CD4-positive, alpha-beta T cell treated with Interleukin-6 for 4 hours (primary cell): ENCODE data around the gene CERT1.

Source experiments
- DNase-seq: peaks from one replicate; pipeline ENCODE4 v3.0.0-alpha.2; 2020; ENCODE audit warnings: mixed read lengths

Gene CERT1

DNA sequence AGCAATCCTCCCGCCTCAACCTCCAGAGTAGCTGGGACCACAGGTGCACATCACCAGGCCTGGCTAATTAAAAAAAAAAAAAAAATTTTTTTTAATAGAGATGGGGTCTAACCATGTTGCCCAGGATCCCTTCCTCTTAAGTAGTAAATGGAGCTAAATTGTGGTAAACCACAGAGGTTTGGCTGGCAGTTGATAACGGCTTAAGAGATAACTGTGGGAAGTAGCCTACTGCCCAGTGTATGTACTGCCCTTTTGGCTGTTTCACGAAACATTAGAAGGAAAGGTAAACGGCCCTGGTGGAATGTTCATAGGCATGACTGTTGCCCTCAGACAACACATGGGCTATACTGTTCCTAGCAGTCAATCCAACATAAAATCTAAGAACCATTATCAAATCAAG is 130.0 kb downstream of the CERT1 start:
- DNase-seq: no peak

DNA sequence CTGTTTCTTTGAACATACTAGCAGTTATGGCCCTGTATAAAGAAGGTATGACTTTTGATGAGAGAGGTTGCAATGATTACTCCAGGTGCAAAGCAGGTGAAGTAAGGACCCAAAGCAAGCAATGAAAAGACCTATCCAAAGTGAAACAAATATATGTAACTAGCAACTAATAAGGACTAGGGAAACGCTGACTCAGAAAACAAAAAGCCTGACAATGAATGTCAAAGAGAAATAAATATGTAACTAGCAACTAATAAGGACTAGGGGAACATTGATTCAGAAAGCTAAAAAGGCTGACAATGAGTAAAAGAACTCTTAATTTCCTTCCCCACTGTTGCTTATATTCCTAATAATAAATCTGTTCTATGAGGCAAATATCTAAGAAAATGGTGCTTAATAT is 131.3 kb downstream of the CERT1 start:
- DNase-seq: no peak

DNA sequence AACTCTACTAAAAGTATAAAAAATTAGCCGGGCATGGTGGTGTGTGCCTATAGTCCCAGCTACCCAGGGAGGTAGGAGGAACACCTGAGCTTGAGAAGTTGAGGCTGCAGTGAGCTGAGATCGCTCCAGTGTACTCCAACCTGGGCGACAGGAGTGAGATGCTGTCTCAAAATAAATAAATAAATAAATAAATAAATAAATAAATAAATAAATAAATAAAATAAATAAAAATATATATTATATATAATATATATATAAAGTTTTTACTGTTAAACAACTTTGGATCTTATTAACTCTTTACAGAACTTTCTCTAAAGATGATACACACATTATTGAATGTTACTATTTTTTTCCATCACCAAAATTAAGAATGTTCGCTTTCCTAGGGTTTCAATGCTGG is 136.0 kb downstream of the CERT1 start:
- DNase-seq: no peak

DNA sequence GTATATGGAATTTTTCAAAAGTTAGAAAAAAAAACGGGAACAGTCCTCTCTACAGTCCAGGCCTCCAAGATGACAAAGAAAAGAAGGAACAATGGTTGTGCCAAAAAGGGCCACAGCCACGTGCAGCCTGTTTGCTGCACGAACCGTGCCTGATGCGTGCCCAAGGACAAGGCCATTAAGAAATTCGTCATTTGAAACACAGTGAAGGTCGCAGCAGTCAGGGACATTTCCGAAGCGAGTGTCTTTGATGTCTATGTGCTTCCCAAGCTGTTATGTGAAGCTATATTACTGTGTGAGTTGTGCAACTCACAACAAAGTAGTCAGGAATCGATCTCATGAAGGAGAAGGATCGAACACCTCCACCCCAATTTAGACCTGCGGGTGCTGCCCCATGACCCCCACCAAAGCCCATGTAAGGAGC is 137.0 kb downstream of the CERT1 start:
- no peak for DNase-seq

DNA sequence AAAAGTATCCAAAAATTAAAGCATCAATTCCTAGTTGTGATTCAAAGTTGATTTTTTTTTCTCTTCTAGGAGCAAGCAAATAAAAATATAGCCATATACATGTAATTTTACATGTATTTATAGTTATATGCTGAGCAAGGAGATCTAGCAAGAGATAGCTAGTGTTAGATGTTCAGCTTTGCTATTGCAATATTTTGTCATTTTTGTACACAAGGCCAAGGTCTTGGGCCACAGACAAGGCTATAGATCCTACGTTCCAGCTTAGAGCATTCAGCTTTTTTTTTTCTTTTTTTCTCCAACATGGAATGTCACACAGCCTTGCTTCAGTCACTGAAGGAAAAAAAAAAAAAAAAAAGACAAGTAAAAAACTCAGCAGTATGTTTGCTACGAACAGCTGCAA is 137.6 kb downstream of the CERT1 start:
- DNase-seq: no peak

DNA sequence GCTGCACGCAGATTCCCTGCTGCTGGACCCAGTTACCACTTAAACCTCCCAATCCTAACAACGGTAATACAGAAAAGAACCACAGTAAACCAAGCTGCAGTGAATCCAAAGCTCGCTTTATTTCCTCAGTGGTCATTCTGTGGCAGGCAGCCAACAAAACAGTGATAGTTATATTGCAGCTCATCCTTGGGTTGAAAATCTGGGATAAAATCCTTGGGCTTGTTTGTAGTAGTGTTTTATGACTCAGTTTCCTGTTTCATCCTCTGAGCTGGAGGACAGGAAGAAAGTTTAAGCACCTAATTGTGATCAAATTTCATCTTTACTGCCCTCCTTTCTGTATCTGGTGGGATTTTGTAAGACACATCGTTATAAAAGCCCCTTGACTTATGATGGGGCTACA is 143.0 kb downstream of the CERT1 start:
- DNase-seq: no peak

DNA sequence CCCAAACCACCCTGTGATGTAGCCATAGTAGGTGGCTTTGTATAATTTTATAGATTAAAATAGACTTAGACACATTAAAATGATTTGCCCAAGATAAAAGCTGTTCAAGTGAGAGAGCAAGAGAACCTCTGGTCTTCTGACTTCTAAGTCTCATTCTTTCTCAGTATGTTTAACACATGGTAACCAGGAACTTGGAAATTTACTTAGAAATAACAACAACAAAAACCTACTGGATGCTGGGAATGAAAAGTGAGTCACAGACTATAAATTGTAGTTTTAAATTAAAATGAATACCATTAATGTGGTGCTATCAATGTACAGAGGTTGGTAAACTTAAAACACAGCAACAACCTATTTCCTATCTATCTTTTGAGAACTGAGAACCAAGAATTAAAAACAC is 144.0 kb downstream of the CERT1 start:
- no peak for DNase-seq

DNA sequence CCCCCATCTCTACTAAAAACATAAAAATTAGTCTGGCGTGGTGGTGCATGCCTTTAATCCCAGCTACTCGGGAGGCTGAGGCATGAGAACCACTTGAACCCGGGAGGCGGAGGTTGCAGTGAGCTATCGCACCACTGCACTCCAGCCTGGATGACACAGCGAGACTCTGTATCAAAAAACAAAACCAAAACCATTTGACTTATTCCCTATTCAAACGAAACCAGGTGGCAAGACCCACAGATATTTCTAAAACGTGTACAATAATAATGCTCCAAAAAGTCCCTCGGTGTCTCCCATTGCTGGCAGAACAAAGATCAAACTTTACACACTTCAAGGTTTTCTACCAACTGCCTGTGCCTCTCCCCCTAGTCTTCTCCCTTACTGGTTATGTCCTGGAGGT is 144.6 kb downstream of the CERT1 start:
- no peak for DNase-seq

DNA sequence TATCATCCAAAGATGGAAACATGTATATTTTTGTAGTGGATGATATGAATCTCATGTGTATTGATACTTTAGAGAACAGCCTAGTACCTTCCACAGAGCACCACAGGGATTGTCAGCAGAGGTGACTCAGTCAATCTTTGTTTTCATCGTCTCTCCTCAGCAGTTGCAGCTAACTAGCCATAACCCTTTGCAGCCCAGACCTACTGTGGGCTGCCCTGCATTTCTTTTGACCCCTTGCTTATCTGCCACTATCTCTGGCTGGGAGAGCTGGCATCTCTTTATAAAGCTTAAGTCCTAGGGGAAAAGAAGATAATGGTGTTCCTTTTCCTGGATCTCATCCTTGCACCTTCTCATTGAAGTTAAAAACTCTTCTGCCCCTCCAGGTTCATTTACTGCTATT is 145.7 kb downstream of the CERT1 start:
- no peak for DNase-seq

DNA sequence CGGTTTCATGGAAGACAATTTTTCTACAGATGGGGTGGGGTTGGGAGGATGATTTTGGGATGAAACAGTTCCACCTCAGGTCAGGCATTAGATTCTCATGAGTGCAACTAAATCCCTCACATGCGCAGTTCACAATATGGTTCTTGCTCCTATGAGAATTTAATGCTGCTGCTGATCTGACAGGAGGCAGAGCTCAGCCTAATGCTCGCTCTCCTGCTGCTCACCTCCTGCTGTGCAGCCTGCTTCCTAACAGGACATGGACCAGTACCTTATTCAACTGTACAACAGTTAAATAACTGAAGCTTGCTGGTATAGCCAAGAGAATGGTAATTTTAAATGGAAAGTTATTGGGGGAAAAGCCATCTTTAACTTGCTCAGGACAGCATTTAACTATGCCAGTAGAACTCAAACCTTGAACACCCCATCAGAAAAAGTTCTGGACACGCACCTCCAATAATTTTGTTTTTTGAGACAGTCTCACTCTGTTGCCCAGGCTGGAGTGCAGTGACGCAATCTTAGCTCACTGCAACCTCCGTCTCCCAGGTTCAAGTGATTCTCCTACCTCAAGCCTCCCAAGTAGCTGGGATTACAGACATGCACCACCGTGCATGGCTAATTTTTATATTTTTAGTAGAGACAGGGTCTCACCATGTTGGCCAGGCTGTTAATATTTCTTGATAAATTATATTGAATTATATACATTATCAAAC is 146.7 kb downstream of the CERT1 start:
- no peak for DNase-seq

DNA sequence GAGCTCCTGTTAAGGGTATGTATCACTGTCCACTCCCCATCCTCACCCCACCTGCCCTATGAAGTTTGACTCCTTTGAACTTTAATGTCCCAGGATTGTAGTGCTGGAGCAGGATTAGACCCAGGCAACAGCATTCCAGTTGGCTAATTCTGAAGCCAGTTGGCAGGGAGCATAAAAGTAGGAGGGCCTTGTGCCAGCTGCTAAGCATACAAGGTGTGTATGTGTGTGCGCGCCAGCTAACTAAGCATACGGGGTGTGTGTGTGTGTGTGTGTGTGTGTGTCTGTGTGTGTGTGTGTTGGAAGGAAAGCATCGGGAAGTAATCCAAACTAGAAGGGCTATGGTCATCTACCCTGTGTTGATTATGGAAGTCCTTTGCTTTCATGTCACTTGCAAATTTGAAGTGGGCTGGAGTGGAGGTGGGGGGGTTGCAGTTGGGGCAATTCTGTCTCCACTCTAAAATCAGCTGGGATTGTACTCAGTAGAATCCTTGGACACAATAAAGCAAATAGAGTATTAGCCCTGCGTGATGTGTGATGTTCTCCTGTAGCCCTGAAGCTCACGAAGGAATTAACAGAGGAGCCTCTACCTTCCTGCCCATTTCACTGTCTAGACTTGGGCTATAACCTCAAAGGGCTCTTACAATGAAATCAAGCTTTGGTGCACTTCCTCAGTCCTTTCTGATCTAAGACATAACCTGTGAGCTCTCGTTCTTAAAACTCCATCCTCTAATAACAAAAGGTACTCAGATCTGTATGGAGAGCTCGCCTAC is 147.5 kb downstream of the CERT1 start:
- no peak for DNase-seq

DNA sequence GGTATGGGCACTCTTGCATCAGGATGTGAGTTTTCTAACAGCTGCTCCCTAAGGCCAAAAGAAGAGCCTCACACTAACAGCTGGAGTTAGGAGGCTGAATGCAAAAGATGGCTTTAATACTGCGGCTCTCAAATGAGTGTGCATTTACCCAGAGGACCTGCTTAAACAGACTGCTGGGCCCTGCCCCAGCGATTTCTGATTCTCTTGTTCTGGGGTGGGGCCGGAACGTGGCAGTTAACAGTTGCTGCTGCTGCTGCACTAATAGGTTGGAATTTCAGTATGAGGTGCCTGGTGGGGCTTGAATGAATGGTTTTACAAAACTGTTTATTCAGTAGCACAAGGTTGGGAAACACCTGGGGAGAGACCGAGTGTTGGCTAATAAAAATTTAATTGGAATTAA is 148.3 kb downstream of the CERT1 start:
- DNase-seq: no peak

DNA sequence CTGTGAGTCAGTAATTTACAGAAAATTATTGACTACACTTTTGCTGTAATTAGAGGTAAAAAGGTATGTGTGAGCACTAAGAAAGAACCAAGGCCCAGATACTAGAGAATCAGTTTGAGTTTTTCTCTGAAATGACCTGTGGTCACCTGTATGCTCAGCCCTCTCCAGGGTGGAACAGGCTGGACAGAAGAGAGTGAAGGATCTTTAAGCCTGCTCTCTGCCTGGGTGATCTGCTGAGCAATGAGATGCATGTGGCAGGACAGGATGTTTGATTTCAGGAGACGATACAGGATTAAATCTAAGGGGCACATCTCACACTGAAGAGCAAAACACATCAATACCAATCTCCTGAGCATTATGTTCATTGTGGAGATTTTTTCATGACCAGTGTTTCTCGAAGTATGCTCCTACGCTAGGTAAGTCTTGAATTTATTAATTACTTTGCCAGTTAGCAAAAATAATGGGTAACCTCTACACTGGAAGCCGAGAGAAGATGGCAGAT is 148.9 kb downstream of the CERT1 start:
- no peak for DNase-seq

DNA sequence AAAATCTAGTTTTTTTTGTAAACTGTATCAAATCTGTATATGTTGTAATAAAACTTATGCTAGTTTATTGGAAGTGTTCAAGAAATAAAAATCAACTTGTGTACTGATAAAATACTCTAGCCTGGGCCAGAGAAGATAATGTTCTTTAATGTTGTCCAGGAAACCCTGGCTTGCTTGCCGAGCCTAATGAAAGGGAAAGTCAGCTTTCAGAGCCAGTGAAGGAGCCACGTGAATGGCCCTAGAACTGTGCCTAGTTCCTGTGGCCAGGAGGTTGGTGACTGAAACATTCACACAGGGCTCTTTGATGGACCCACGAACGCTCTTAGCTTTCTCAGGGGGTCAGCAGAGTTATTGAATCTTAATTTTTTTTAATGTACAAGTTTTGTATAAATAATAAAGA is 150.1 kb downstream of the CERT1 start:
- DNase-seq: no peak

DNA sequence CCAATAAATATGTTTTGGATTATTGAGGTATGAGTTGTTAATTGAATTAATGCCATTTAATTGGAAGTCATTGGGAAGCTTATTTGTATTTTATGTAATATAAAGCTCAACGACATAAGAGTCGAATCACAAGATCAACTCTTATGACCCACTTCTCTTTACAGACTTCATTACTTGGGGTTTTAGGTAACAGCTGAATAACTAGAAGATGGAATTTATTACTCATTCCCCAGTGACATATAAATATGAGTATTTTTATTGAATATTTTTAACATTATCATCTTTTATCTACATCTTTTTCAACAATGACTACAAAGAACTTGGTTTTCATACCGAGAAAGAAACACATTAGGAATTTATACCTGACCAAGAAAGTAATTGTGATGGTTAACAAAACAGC is 153.3 kb downstream of the CERT1 start:
- DNase-seq: no peak

DNA sequence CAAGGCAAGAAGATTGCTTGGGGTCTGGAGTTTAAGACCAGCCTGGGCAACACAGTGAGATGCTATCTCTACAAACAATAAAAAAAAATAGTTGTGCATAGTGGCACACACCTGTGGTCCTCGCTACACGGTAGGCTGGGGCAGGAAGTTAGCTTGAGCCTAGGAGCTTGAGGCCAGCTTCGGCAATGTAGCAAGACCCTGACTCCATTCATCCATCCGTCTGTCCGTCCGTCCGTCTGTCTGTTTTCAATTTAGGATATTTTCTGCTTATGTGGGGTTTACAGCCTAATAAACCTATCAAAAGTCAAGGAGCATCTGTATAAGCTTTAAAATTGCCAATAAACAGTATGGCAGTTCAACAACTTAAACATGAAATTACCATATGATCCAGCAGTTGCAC is 154.7 kb downstream of the CERT1 start:
- no peak for DNase-seq

DNA sequence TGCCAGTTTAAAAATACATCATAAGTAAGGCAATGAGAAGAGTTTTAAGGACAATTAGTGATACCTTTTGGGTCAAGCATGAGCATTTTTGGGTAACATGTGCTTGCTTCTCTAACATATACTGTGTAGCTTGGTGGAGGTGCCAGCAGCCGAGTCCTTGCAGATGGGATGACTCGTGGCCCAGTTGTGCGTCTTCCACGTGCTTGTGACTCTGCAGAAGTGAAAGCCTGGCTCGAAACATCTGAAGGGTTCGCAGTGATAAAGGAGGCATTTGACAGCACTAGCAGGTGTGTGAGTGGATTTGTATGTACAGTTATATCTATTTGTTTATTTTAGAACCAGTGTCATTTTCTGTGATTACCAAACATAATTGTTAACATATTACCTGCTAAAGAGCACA is 156.2 kb downstream of the CERT1 start:
- no peak for DNase-seq

DNA sequence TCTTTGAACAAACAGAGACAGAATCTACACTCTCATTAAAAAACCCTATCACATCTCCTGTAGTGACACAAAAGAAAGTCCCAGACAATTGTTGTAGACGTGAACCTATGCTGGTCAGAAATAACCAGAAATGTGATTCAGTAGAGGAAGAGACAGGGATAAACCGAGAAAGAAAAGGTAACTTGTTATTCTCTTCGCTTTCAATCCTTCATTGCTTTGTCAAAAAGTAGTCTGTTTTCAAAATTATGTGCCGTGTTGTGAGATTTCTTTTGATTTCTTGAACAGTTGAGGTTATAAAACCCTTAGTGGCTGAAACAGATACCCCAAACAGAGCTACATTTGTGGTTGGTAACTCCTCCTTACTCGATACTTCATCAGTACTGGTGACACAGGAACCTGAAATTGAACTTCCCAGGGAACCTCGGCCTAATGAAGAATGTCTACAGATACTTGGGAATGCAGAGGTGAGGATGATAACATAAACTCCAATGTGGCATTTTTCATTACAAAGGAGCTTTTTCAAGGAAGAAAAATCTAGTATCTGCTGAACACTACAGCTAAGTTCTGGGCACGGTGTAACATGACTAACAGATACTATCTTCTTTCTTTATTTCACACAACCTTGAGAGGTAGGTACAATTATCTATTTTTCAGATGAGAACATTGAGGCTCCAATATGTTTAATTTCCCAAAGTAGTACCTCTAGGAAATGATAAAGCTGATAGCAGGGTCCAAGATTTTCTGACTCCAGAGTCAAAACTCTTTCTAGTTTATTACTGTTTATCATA is 160.1 kb downstream of the CERT1 start:
- DNase-seq: no peak

DNA sequence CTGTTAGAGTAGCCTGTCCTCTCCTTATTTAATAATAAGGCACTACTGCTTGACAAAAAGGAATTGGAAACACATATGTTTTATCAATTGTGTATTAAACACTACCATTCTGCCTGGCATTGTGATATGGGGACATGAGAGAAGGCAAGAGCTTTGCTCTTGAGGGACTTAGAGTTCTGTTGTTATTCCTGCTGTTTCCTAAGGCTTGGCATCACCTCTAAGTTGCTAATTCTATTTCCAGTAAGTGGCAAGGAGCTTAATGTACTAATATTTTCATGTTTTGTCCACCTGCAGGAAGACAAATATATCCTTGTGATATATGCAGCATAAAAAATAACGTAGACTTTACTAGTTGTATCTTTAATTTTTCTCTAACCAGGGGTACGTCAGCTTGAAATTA is 161.8 kb downstream of the CERT1 start:
- DNase-seq: no peak

DNA sequence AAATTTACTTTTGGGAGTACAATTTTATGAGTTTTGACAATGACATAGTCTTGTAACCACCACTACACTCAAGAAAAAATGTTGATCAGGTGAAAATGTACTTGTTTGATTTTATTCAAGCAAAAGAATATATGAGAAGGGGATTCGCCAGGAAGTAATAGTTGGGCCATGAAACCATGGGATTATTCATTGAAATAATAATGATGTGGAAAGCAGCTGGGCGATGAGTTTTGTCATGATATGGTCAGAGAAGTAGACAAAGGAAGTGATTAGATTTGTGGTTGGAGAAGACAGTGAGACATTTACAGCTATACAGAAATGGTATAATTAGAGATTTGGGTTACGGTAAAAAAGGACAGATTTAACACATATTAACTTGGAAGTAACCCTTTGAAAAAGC is 163.2 kb downstream of the CERT1 start:
- no peak for DNase-seq

DNA sequence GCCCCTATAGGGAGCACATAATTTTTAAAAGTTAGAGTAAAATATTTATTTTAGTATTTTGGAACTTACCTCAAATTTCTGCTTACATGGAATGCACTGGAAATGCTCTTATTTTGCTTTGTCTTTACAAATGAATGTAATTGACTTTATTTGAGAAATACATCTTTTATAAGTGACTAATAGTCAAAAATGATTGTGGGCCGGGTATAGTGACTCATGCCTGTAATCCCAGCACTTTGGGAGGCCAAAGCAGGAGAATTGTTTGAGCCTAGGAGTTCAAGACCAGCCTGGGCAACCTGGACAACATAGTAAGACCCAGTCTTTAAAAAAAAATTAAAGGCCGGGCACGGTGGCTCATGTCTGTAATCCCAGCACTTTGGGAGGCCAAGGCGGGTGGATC is 168.6 kb downstream of the CERT1 start:
- DNase-seq: no peak

DNA sequence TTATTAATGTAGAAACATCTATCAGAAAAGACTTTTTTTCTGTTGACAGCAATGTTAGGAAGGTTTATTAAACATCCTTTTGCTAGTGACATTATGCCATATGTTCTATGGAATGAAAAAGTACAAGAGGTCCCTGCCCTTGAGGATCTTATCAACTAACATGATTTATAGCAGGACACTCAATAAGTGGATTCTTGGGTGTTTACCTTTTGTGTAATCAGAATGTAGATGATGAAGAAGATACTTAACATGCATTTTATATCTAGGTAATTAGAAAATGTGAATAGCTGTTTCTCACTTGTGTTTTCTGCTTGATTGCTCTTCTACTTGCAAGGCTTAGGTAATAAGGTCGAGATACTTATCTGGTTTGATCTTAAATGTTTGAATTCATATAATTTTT is 169.5 kb downstream of the CERT1 start:
- no peak for DNase-seq

DNA sequence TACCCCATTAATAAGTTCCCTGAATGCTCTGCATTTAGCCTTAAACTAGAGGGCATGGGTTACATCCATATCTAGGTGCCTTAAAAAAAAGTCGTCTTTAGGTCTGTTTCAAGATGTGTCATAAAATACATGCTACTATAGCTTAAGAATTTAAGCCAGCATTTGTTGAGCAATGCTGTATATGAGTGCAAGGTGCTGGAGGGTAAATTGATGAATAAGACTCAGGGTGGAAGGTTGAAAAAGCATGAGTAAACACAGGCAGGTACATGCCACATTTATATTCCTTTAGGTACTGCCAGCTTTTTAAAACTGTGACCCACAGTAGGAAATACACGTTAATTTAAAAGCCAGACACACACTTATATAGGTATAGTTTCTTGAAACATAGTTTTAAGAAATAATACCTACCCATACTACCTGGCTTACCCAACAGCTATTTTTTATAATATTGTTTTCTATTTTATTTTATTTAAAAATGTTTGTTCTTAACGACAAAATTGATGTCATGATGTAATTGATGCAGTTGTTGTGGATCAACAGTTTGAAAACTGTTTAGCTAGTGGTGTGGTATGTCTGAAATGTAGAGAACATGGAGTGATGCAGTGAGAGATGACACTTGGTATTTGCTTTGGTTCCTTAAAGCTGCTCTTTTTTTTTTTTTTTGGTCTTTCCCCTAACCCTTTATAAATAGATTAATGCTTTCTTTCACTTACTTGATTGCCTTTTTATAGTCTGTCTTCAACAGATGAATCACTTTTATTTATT is 170.5 kb downstream of the CERT1 start:
- DNase-seq: no peak
